ENCODE data around the gene RASAL2. TPM values are rescaled to one million over a fixed set of nuclear protein-coding genes. Genes with fewer than 3 reads are reported as not detected.

The RASAL2 gene
- total RNA-seq, 1 experiment from 2014 or later: 31.6 TPM

DNA sequence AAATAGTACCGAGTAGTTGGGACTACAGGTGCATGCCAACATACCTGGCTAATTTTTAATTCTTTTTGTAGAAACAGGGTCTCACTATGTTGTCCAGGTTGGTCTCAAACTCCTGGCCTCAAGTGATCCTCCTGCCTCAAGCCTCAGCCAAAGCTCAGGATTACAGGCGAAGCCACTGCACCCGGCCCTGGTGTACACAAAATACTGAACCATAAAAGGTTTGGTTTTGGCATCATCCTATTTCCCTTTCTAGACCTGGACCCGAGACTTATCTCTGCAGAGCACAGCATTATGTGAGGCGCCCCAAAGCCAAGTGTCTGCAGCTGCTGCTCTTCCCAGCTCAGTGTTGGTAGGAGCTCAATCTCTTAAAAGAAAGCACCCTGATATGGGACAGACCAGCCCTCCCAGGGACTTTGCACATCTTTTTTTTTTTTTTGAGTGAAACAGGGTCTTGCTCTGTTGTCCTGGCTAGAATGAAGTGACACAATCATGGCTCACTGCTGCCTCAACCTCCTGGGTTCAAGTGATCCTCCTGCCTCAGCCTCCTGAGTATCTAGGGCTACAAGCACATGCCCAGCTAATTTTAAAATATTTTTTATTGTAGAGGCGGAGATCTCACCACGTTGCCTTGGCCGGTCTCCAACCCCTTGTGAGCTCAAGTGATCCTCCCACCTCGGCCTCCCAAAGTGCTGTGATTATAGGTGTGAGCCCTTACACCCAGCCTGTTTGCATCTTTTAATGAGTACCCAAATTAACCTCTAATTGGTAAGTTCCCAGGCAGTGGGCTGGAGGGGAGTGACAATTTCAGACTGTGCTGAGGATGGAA lies 439.4 kb downstream of the RASAL2 start:
- CTCF ChIA-PET: interaction anchor here (0.6 to 0.8 kb wide), 6 partner anchors 12 to 1168 kb away, joined by 3 to 6 read pairs (median 4); no protein-coding TSS in a partner anchor
- Histone ChIP-seq H3K36me3 (ENCODE audit: control insufficient read depth, insufficient read depth, low read length) (no peaks in the 10 kb centered on the region), H3K27ac (ENCODE audit: low read length) (no peak overlapping the region), H3K4me3 (ENCODE audit: low read depth in 2 of 2, low read length in 2 of 2) (no peak overlapping the region), H3K9me3 (ENCODE audit: control insufficient read depth, insufficient read depth, low read depth, low read length) (no peaks in the 10 kb centered on the region), H3K4me1 (ENCODE audit: control insufficient read depth, insufficient read depth, low read length) (peaks cover 23% of the 10 kb centered on the region), H3K27me3 (ENCODE audit: control insufficient read depth, insufficient read depth, low read length) (no peaks in the 10 kb centered on the region)
- no TSS peak for BruUV-seq (replicated peaks)
- no peak for ATAC-seq
- DNase-seq (ENCODE audit: low read depth, low spot score): no peak
- in situ Hi-C loops (cut with HindIII; ENCODE audit: low pct_unique_long_range_greater_than_20kb, low sequenced_read_pairs) (no loop called here), intact Hi-C loops (cut with micrococcal nuclease; ENCODE audit: unreplicated experiment) (loop anchor here (5.0 kb wide), 2 partner anchors 226 to 354 kb away; no protein-coding TSS in a partner anchor)
- POLR2A ChIA-PET: no interaction called here
- TF ChIP-seq, protein P1, sequence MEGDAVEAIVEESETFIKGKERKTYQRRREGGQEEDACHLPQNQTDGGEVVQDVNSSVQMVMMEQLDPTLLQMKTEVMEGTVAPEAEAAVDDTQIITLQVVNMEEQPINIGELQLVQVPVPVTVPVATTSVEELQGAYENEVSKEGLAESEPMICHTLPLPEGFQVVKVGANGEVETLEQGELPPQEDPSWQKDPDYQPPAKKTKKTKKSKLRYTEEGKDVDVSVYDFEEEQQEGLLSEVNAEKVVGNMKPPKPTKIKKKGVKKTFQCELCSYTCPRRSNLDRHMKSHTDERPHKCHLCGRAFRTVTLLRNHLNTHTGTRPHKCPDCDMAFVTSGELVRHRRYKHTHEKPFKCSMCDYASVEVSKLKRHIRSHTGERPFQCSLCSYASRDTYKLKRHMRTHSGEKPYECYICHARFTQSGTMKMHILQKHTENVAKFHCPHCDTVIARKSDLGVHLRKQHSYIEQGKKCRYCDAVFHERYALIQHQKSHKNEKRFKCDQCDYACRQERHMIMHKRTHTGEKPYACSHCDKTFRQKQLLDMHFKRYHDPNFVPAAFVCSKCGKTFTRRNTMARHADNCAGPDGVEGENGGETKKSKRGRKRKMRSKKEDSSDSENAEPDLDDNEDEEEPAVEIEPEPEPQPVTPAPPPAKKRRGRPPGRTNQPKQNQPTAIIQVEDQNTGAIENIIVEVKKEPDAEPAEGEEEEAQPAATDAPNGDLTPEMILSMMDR (IDR thresholded peaks at IDR 0.05): no peak
- no peak for TF ChIP-seq SIN3A (IDR thresholded peaks at IDR 0.05; ENCODE audit: borderline replicate concordance, insufficient read depth, low read depth, low read length)
- no peak for TF ChIP-seq REST (IDR thresholded peaks at IDR 0.05; ENCODE audit: insufficient read depth in 1 of 2, low read depth in 2 of 2, low read length in 1 of 2)
- no peak for TF ChIP-seq POLR2AphosphoS5 (IDR thresholded peaks at IDR 0.05; ENCODE audit: low read depth, low read length)
- no peak for TF ChIP-seq TCF7L2 (IDR thresholded peaks at IDR 0.05; ENCODE audit: low read depth, low read length)

Other genes starting within 250 kb of the RASAL2 start
- 0.39 TPM for gene SEC16B, start 124.0 kb upstream of the RASAL2 start, total RNA-seq (2021; ENCODE audit: unreplicated experiment)